ENCODE measurements around the gene CD28. TPM values are rescaled to one million over a fixed set of nuclear protein-coding genes. Genes with fewer than 3 reads are reported as not detected.

The CD28 gene
- total and polyA plus RNA-seq, 9 of the 15 experiments (the other 6 are each of a cell fraction or from before 2014, with no cell fraction given), result 0.01 to 0.11 TPM; not detected in 7

DNA sequence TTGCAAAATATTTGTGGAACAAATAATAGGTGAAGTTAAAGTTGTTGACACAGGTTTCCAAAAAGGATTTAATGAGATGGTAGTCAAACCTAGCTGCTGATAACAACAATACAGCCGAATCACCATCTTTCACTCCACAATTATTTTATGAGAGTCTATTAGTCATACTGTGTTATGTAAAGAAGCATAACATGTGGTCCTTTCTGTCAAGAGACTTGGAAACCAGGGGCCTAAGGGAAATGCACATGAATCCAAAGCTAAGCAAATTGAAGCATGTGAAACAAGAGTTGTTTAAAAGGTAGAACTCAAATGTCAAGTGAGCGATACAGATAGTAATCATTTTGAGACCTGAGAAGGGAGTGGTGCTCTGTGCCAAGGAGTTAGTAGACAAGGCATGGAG is 16.0 kb downstream of the CD28 start:
- BruUV-seq (replicated peaks), result no TSS peak
- Histone ChIP-seq H3K4me1 (replicated peaks in 1 of 2; ENCODE audit: control insufficient read depth in 2 of 2, insufficient read depth in 2 of 2, low read length in 2 of 2) (no peaks in the 10 kb centered on the region), H4K20me1 (replicated peaks; ENCODE audit: control insufficient read depth, insufficient read depth, low read length) (no peaks in the 10 kb centered on the region), H3K36me3 (ENCODE audit: control insufficient read depth, insufficient read depth, low read length) (no peaks in the 10 kb centered on the region), H3K9me3 (replicated peaks; ENCODE audit: control insufficient read depth, insufficient read depth, low read depth, low read length) (no peaks in the 10 kb centered on the region), H3K27me3 (ENCODE audit: control insufficient read depth in 2 of 2, insufficient read depth in 2 of 2, low read length in 2 of 2) (no peaks in the 10 kb centered on the region; a peak in 1 of 5 replicates), H3K79me2 (ENCODE audit: control insufficient read depth, insufficient read depth, low read length) (no peaks in the 10 kb centered on the region), H3K4me2 (ENCODE audit: insufficient read depth, low read length) (no peak overlapping the region), H3K9me1 (ENCODE audit: control insufficient read depth, insufficient read depth, low read length) (no peaks in the 10 kb centered on the region), H3K9ac (ENCODE audit: insufficient read depth in 1 of 2, low read depth in 2 of 2, low read length in 2 of 2) (no peak overlapping the region), H3K4me3 (no peak overlapping the region), H2AFZ (ENCODE audit: low read depth, low read length) (no peak overlapping the region), H3K27ac (ENCODE audit: extremely low read depth, low read depth, low read length) (no peak overlapping the region)
- ATAC-seq, result no peak
- in situ Hi-C loops (cut with MboI) (no loop called here), intact Hi-C loops (cut with micrococcal nuclease) (no loop called here)
- WGBS (ENCODE audit: insufficient coverage, low coverage, missing lambda C conversion rate), result 5% methylated on average over 2 of the region's 2 CpGs
- TF ChIP-seq NFIX (CRISPR knock-in tag; IDR thresholded peaks at IDR 0.05; ENCODE audit: low read depth), result no peak
- TF ChIP-seq, protein P1, sequence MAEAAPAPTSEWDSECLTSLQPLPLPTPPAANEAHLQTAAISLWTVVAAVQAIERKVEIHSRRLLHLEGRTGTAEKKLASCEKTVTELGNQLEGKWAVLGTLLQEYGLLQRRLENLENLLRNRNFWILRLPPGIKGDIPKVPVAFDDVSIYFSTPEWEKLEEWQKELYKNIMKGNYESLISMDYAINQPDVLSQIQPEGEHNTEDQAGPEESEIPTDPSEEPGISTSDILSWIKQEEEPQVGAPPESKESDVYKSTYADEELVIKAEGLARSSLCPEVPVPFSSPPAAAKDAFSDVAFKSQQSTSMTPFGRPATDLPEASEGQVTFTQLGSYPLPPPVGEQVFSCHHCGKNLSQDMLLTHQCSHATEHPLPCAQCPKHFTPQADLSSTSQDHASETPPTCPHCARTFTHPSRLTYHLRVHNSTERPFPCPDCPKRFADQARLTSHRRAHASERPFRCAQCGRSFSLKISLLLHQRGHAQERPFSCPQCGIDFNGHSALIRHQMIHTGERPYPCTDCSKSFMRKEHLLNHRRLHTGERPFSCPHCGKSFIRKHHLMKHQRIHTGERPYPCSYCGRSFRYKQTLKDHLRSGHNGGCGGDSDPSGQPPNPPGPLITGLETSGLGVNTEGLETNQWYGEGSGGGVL (CRISPR knock-in tag; IDR thresholded peaks at IDR 0.05), result no peak
- TF ChIP-seq MTA3 (IDR thresholded peaks at IDR 0.05; ENCODE audit: borderline replicate concordance), result no peak
- TF ChIP-seq RBM39 (optimal IDR thresholded peaks at IDR 0.05; ENCODE audit: low read depth, low read length), result no peak
- TF ChIP-seq MEF2D (tag; conservative IDR thresholded peaks at IDR 0.05; ENCODE audit: low read depth), result no peak
- TF ChIP-seq, protein P2, sequence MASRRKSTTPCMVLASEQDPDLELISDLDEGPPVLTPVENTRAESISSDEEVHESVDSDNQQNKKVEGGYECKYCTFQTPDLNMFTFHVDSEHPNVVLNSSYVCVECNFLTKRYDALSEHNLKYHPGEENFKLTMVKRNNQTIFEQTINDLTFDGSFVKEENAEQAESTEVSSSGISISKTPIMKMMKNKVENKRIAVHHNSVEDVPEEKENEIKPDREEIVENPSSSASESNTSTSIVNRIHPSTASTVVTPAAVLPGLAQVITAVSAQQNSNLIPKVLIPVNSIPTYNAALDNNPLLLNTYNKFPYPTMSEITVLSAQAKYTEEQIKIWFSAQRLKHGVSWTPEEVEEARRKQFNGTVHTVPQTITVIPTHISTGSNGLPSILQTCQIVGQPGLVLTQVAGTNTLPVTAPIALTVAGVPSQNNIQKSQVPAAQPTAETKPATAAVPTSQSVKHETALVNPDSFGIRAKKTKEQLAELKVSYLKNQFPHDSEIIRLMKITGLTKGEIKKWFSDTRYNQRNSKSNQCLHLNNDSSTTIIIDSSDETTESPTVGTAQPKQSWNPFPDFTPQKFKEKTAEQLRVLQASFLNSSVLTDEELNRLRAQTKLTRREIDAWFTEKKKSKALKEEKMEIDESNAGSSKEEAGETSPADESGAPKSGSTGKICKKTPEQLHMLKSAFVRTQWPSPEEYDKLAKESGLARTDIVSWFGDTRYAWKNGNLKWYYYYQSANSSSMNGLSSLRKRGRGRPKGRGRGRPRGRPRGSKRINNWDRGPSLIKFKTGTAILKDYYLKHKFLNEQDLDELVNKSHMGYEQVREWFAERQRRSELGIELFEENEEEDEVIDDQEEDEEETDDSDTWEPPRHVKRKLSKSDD (conservative IDR thresholded peaks at IDR 0.05; ENCODE audit: low read length), result no peak
- no peak for TF ChIP-seq HCFC1 (IDR thresholded peaks at IDR 0.05; ENCODE audit: low read depth, low read length)
- TF ChIP-seq, protein P3, sequence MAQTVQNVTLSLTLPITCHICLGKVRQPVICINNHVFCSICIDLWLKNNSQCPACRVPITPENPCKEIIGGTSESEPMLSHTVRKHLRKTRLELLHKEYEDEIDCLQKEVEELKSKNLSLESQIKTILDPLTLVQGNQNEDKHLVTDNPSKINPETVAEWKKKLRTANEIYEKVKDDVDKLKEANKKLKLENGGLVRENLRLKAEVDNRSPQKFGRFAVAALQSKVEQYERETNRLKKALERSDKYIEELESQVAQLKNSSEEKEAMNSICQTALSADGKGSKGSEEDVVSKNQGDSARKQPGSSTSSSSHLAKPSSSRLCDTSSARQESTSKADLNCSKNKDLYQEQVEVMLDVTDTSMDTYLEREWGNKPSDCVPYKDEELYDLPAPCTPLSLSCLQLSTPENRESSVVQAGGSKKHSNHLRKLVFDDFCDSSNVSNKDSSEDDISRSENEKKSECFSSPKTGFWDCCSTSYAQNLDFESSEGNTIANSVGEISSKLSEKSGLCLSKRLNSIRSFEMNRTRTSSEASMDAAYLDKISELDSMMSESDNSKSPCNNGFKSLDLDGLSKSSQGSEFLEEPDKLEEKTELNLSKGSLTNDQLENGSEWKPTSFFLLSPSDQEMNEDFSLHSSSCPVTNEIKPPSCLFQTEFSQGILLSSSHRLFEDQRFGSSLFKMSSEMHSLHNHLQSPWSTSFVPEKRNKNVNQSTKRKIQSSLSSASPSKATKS (CRISPR knock-in tag; IDR thresholded peaks at IDR 0.05), result no peak
- TF ChIP-seq, protein P4, sequence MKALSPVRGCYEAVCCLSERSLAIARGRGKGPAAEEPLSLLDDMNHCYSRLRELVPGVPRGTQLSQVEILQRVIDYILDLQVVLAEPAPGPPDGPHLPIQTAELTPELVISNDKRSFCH (CRISPR knock-in tag; IDR thresholded peaks at IDR 0.05), result no peak
- TF ChIP-seq, protein P4 (tag; IDR thresholded peaks at IDR 0.05), result no peak
- no peak for TF ChIP-seq TAL1 (IDR thresholded peaks at IDR 0.05)
- TF ChIP-seq, protein P5, sequence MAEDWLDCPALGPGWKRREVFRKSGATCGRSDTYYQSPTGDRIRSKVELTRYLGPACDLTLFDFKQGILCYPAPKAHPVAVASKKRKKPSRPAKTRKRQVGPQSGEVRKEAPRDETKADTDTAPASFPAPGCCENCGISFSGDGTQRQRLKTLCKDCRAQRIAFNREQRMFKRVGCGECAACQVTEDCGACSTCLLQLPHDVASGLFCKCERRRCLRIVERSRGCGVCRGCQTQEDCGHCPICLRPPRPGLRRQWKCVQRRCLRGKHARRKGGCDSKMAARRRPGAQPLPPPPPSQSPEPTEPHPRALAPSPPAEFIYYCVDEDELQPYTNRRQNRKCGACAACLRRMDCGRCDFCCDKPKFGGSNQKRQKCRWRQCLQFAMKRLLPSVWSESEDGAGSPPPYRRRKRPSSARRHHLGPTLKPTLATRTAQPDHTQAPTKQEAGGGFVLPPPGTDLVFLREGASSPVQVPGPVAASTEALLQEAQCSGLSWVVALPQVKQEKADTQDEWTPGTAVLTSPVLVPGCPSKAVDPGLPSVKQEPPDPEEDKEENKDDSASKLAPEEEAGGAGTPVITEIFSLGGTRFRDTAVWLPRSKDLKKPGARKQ (CRISPR knock-in tag; IDR thresholded peaks at IDR 0.05), result no peak
- TF ChIP-seq SRSF3 (IDR thresholded peaks at IDR 0.05; ENCODE audit: insufficient read depth, low read length), result no peak
- ChIA-PET POLR2A (interaction anchor here (0.7 kb wide), 1 partner anchor 8 kb away, joined by 3 read pairs; no protein-coding TSS in a partner anchor), CTCF (ENCODE audit: low intra/inter-chr PET ratio) (no interaction called here)
- no peak for FAIRE-seq
- DNase-seq (ENCODE audit: extremely low read depth in 1 of 4, low spot score in 3 of 4), result no peak

All from K562 (cell line).